ENCODE results near the gene SKAP1.

DNA sequence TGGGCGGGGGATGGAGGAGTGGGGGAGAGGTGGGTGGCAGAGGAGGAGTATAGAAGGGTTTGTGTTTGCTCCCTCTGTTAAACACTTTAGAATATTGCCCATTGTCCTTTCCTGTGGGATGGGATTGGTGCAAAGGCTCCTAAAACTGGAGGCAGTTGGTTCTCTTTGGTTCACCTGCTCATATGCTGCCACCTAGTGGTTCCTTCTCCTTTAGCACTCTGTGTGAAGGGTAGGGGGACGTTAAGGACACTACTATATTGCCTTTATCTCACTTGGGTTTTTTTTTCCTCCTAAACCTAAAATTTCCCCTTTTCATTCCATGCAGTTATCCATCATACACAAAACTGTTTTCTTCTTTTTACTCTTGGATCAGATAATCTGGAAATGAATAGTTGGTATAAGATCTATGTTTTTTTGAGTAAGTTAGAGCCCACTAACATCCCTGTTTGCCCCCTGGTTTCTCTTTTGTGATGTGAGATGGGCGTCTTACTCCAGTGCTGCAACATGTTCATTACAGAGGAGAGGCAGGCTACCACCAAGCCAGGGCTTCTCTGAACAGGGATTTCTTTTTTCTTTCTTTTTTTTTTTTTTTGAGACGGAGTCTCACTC is 298.7 kb downstream of the SKAP1 start:
- TF ChIP-seq, protein P1, sequence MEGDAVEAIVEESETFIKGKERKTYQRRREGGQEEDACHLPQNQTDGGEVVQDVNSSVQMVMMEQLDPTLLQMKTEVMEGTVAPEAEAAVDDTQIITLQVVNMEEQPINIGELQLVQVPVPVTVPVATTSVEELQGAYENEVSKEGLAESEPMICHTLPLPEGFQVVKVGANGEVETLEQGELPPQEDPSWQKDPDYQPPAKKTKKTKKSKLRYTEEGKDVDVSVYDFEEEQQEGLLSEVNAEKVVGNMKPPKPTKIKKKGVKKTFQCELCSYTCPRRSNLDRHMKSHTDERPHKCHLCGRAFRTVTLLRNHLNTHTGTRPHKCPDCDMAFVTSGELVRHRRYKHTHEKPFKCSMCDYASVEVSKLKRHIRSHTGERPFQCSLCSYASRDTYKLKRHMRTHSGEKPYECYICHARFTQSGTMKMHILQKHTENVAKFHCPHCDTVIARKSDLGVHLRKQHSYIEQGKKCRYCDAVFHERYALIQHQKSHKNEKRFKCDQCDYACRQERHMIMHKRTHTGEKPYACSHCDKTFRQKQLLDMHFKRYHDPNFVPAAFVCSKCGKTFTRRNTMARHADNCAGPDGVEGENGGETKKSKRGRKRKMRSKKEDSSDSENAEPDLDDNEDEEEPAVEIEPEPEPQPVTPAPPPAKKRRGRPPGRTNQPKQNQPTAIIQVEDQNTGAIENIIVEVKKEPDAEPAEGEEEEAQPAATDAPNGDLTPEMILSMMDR (IDR thresholded peaks at IDR 0.05; ENCODE audit: low read depth, low read length): peak; percentile 92
- no peak for TF ChIP-seq EZH2phosphoT487 (IDR thresholded peaks at IDR 0.05; ENCODE audit: low read depth)
